GM12801 (cell line): ENCODE data around the gene ZNF205.

Experiments
- CTCF ChIP-seq: IDR thresholded peaks from one replicate; pipeline ENCODE4 v1.5.1; 2011; ENCODE audit warnings: control low read depth; ENCODE audit not compliant: insufficient read length; ENCODE audit errors: extremely low read depth

Gene ZNF205

DNA sequence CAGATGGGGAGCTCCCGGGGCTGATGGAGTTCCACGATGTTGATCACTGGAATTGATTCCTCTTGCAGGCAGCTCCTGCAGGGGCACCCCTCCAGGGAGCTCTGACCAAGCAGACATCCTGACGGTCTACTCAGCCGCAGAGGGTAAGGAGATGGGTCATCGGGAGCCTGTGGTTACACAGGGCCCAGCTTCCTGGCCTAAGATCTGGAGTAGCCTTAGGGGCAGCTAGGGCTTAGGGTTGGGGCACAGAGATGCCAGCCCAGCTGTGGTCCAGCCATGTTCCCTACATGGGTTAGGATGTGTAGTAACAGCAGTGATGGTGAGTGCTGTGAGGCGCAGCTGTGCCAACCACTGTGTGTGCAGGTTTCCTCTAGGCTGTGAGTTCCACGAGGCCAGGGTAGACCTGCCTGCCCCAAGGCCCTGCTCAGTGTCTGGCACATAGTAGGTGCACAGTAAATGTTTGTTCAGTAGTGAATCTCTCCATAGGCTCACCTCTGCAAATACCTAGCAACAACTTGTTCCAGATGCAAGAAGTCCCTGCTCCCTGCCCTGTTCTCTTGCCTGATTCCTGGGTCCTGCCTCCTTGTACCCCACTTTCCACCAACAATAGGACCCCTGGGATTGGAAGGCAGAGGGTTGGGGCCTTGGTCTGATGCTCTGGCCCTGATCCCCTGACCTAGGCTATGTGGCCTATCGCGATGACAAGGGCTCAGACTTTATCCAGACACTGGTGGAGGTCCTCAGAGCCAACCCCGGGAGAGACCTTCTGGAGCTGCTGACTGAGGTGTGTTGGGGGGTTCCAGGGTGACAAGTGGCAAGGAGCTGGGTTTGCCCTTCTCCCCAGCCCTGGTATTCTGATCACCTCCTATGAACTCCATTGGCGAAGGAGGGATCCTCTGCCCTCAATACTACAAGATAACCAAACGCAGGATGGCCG is 36.1 kb downstream of the ZNF205 start:
- no peak for TF ChIP-seq CTCF

DNA sequence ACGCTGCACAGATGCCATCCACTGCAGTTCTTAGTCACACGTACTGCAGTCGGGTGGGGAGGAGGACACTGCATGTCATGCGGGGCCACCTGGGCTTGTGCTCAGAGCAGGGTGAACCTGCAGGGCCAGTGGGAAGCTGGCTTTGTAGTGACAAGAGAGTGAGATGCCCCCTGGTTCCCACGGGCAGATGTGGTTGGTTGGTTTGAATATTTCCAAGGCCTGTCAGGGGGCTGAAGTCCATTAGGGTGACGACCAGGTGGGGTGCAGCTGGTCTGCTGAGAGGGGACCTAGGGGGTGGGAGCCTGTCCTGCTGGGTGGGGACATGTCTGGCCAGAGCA is 36.8 kb downstream of the ZNF205 start:
- TF ChIP-seq CTCF = no peak

DNA sequence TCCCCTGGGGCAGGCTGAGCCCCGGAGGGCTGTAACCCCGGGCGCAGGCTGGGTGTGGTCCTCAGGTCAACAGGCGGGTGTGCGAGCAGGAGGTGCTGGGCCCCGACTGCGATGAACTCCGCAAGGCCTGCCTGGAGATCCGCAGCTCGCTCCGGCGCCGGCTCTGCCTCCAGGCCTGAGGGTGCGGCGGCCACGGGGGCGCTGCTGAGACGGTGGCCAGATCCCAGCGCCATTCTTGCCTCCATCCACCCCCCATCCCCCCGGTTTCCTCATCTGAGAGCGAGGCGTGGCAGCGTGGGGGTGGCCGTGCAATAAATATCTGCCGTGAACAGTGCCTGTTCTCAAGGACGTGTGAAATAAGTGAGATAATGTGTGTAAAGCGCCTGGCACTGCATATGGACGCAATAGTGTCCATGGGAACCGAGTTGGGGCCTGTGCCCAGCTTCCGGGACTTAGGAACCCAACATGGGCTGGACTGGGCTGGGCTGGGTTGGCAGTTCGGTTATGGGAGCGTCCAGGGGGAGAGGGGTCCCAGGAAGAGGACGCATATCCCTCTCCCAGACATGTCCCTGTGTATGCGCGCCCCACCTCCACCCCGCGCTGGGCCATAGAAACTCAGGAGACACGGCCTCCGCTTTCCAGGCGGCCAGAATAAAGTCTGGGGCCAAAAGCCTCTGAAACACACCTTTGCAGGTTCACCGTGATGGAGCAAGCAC is 37.4 kb downstream of the ZNF205 start:
- TF ChIP-seq CTCF = no peak

GRCh38 chr16:3150346-3151218 is 38.2 kb downstream of the ZNF205 start:
- no peak for TF ChIP-seq CTCF

- TF ChIP-seq CTCF = no peak
Measured at GRCh38 chr16:3152027-3152276, 39.6 kb downstream of the ZNF205 start.

- TF ChIP-seq CTCF = no peak
Measured at GRCh38 chr16:3152277-3152990, 40.0 kb downstream of the ZNF205 start.
